ENCODE measurements around the gene LBHD2. TPM values are rescaled to one million over a fixed set of nuclear protein-coding genes. Genes with fewer than 3 reads are reported as not detected.
"Not testable (repeated sequence)": the region's sequence is repeated elsewhere in the genome, so short reads cannot be mapped to it uniquely, and the experiment has no call there.

Gene LBHD2
- total RNA-seq, 1 donor from 2014 or later = not detected

- Mint-ChIP-seq H3K4me1 (ENCODE audit: low read depth) (peaks cover 3% of the 10 kb centered on the region), H3K27me3 (ENCODE audit: low read depth) (peaks cover 23% of the 10 kb centered on the region), H3K36me3 (ENCODE audit: low read depth) (no peaks in the 10 kb centered on the region), H3K9me3 (no peaks in the 10 kb centered on the region), H3K4me3 (ENCODE audit: low read depth) (no peak overlapping the region), H3K27ac (no peak overlapping the region)
- intact Hi-C loops (cut with micrococcal nuclease) = loop anchor here (1.0 to 5.0 kb wide), 3 partner anchors 36 to 187 kb away; no protein-coding TSS in a partner anchor
- no peak for DNase-seq (ENCODE audit: low spot score)
Observed at GRCh38 chr14:103105580-103106150, 21.7 kb downstream of the LBHD2 start.

GRCh38 chr14:103107455-103107854, 23.4 kb downstream of the LBHD2 start:
- Mint-ChIP-seq H3K4me3 (ENCODE audit: low read depth) (no peak overlapping the region), H3K4me1 (ENCODE audit: low read depth) (peaks cover 3% of the 10 kb centered on the region), H3K36me3 (ENCODE audit: low read depth) (no peaks in the 10 kb centered on the region), H3K27ac (no peak overlapping the region), H3K27me3 (ENCODE audit: low read depth) (peaks cover 15% of the 10 kb centered on the region), H3K9me3 (no peaks in the 10 kb centered on the region)
- DNase-seq (ENCODE audit: low spot score) = no peak
- intact Hi-C loops (cut with micrococcal nuclease) = loop anchor here (5.0 kb wide), 1 partner anchor 75 kb away; no protein-coding TSS in a partner anchor

- H3K27ac Mint-ChIP-seq = no peak overlapping the region
- no peak for DNase-seq (ENCODE audit: low spot score)
- H3K9me3 Mint-ChIP-seq = no peaks in the 10 kb centered on the region
- H3K36me3 Mint-ChIP-seq (ENCODE audit: low read depth) = no peaks in the 10 kb centered on the region
- H3K27me3 Mint-ChIP-seq (ENCODE audit: low read depth) = peaks cover 15% of the 10 kb centered on the region
- intact Hi-C loops (cut with micrococcal nuclease) = loop anchor here (5.0 kb wide), 1 partner anchor 74 kb away; no protein-coding TSS in a partner anchor
- peaks cover 3% of the 10 kb centered on the region for H3K4me1 Mint-ChIP-seq (ENCODE audit: low read depth)
- H3K4me3 Mint-ChIP-seq (ENCODE audit: low read depth) = no peak overlapping the region
Observed at GRCh38 chr14:103107941-103108748, 24.1 kb downstream of the LBHD2 start.

- no peak overlapping the region for H3K27ac Mint-ChIP-seq
- peaks cover 3% of the 10 kb centered on the region for H3K4me1 Mint-ChIP-seq (ENCODE audit: low read depth)
- intact Hi-C loops (cut with micrococcal nuclease) = loop anchor here (5.0 kb wide), 1 partner anchor 74 kb away; no protein-coding TSS in a partner anchor
- H3K36me3 Mint-ChIP-seq (ENCODE audit: low read depth) = no peaks in the 10 kb centered on the region
- H3K4me3 Mint-ChIP-seq (ENCODE audit: low read depth) = no peak overlapping the region
- H3K9me3 Mint-ChIP-seq = no peaks in the 10 kb centered on the region
- DNase-seq (ENCODE audit: low spot score) = no peak
- H3K27me3 Mint-ChIP-seq (ENCODE audit: low read depth) = peaks cover 11% of the 10 kb centered on the region
Observed at GRCh38 chr14:103108749-103109207, 24.8 kb downstream of the LBHD2 start.

DNA sequence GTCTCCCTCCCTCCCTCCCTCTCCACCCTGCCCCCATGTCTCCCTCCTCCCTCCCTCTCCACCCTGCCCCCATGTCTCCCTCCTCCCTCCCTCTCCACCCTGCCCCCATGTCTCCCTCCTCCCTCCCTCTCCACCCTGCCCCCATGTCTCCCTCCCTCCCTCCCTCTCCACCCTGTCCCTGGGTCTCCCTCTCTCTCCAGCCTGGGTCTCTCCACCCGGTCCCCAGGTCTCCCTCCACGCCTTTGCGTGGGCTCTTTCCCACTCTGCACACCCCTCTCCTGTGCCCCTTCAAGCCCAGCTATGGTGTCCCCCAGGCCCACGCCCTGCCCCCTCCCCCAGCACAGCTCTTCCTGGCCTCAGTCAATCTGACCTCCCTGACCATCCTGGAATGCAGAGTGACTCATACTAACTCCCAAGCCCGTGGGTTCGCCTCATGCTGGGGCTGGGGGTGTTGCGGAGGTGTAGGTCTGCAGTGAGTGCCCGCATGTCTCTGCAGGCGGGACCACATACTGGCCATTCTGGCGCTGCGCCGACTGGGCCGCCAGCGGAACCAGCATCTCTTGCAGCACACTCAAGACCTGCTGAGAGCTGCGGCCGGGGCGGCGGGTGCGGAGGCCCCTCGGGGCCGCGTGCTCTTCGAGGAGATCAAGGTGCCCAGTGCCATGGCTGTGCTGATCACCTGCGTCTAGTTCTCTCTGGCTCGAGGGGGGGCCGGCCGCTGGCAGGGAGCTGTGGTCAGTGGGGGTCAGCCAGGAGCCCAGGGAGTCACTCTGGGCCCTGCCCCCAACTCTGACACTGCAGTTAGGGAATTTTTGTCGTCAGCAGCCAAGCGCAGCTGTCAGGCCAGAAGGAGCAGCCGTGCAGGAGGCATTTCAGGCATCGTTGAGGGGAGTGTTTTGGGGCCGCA, 25.8 kb downstream of the LBHD2 start:
- Mint-ChIP-seq H3K27ac (no peak overlapping the region), H3K27me3 (ENCODE audit: low read depth) (peaks cover 10% of the 10 kb centered on the region), H3K36me3 (ENCODE audit: low read depth) (no peaks in the 10 kb centered on the region), H3K4me3 (ENCODE audit: low read depth) (no peak overlapping the region), H3K9me3 (no peaks in the 10 kb centered on the region), H3K4me1 (ENCODE audit: low read depth) (peaks cover 4% of the 10 kb centered on the region)
- intact Hi-C loops (cut with micrococcal nuclease) = loop anchor here (5.0 kb wide), 1 partner anchor 73 kb away; no protein-coding TSS in a partner anchor
- no peak for DNase-seq (ENCODE audit: low spot score)

GRCh38 chr14:103110681-103111231, 26.7 kb downstream of the LBHD2 start:
- intact Hi-C loops (cut with micrococcal nuclease) = no loop called here
- Mint-ChIP-seq H3K27me3 (ENCODE audit: low read depth) (peaks cover 2% of the 10 kb centered on the region), H3K27ac (no peak overlapping the region), H3K9me3 (no peaks in the 10 kb centered on the region), H3K36me3 (ENCODE audit: low read depth) (no peaks in the 10 kb centered on the region), H3K4me3 (ENCODE audit: low read depth) (no peak overlapping the region), H3K4me1 (ENCODE audit: low read depth) (peaks cover 6% of the 10 kb centered on the region)
- no peak for DNase-seq (ENCODE audit: low spot score)

- no peaks in the 10 kb centered on the region for H3K27me3 Mint-ChIP-seq (ENCODE audit: low read depth)
- DNase-seq (ENCODE audit: low spot score) = no peak
- intact Hi-C loops (cut with micrococcal nuclease) = no loop called here
- no peaks in the 10 kb centered on the region for H3K9me3 Mint-ChIP-seq
- no peaks in the 10 kb centered on the region for H3K36me3 Mint-ChIP-seq (ENCODE audit: low read depth)
- H3K4me3 Mint-ChIP-seq (ENCODE audit: low read depth) = no peak overlapping the region
- no peak overlapping the region for H3K27ac Mint-ChIP-seq
- H3K4me1 Mint-ChIP-seq (ENCODE audit: low read depth) = peaks cover 6% of the 10 kb centered on the region
Observed at GRCh38 chr14:103111232-103111868, 27.3 kb downstream of the LBHD2 start.

- H3K9me3 Mint-ChIP-seq = no peaks in the 10 kb centered on the region
- H3K4me1 Mint-ChIP-seq (ENCODE audit: low read depth) = peaks cover 6% of the 10 kb centered on the region
- no peaks in the 10 kb centered on the region for H3K36me3 Mint-ChIP-seq (ENCODE audit: low read depth)
- H3K27ac Mint-ChIP-seq = no peak overlapping the region
- H3K4me3 Mint-ChIP-seq (ENCODE audit: low read depth) = no peak overlapping the region
- no peaks in the 10 kb centered on the region for H3K27me3 Mint-ChIP-seq (ENCODE audit: low read depth)
- intact Hi-C loops (cut with micrococcal nuclease) = no loop called here
- no peak for DNase-seq (ENCODE audit: low spot score)
Observed at GRCh38 chr14:103112400-103113243, 28.6 kb downstream of the LBHD2 start.

GRCh38 chr14:103113303-103113702, 29.3 kb downstream of the LBHD2 start:
- Mint-ChIP-seq H3K4me1 (ENCODE audit: low read depth) (peaks cover 6% of the 10 kb centered on the region), H3K36me3 (ENCODE audit: low read depth) (no peaks in the 10 kb centered on the region), H3K27ac (no peak overlapping the region), H3K4me3 (ENCODE audit: low read depth) (no peak overlapping the region), H3K9me3 (no peaks in the 10 kb centered on the region), H3K27me3 (ENCODE audit: low read depth) (no peaks in the 10 kb centered on the region)
- no peak for DNase-seq (ENCODE audit: low spot score)
- intact Hi-C loops (cut with micrococcal nuclease) = no loop called here

DNA sequence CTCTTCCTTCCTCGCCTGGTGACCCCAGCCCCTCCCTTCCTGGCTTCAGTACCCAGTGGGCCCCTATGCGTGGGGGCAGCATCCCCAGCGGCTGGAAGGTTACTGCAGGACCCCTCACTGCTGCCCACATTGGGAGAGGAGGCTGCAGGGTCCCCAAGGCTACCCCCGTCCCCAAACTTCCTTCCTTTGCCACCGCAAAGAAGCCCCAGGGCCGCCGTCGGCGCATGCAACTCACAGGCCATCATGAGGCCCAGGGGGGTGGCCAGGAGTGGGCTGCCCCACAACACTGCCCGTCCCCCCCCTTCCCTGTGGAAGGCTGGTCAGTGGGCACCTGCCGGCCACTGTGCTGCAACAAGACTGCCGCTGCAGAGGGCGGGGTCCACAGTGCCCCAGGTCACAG, 29.8 kb downstream of the LBHD2 start:
- Mint-ChIP-seq H3K4me1 (ENCODE audit: low read depth) (peaks cover 6% of the 10 kb centered on the region), H3K36me3 (ENCODE audit: low read depth) (no peaks in the 10 kb centered on the region), H3K4me3 (ENCODE audit: low read depth) (no peak overlapping the region), H3K9me3 (no peaks in the 10 kb centered on the region), H3K27ac (no peak overlapping the region), H3K27me3 (ENCODE audit: low read depth) (no peaks in the 10 kb centered on the region)
- DNase-seq (ENCODE audit: low spot score) = no peak
- intact Hi-C loops (cut with micrococcal nuclease) = no loop called here

- DNase-seq (ENCODE audit: low spot score) = not testable (repeated sequence)
Observed at GRCh38 chr14:103115086-103115679, 31.2 kb downstream of the LBHD2 start.

More at GRCh38 chr14:103115086-103115679, 31.2 kb downstream of the LBHD2 start:
- intact Hi-C loops (cut with micrococcal nuclease); H3K36me3 Mint-ChIP-seq (ENCODE audit: low read depth); H3K27ac Mint-ChIP-seq; H3K27me3 Mint-ChIP-seq (ENCODE audit: low read depth); H3K9me3 Mint-ChIP-seq; H3K4me3 Mint-ChIP-seq (ENCODE audit: low read depth); H3K4me1 Mint-ChIP-seq (ENCODE audit: low read depth): not testable (repeated sequence)

Data from activated T-helper 2 cell treated with anti-CD3 and anti-CD28 coated beads, Interferon-gamma antibody, Interleukin-2, Interleukin-4, amounts not matched to agents 10 μg/mL and 5 μg/mL and 100 μg/mL, durations not matched to agents 14 hours and 24 hours and 36 hours (primary cell).